Astrocyte of the cerebellum (primary cell): ENCODE data around the gene LOXHD1.

Experiments used
- DNase-seq: peaks from one replicate; pipeline ENCODE4 v3.0.0-alpha.2; 2011; ENCODE audit warnings: low read depth
- H3K4me3 ChIP-seq: 2 replicates; pipeline ENCODE4 v1.5.1; 2011; ENCODE audit warnings: mild to moderate bottlenecking, low read depth, low read length, moderate library complexity
- in situ Hi-C: cut with HindIII; loops from 2 replicates; pipeline ENCODE4 v1.10.0; 2017; ENCODE audit warnings: low sequenced_read_pairs
- TF ChIP-seq, protein P1 (sequence below): IDR thresholded peaks from 2 replicates; pipeline ENCODE4 v1.5.1; 2012; ENCODE audit warnings: low read length, low read depth, moderate library complexity, mild to moderate bottlenecking; ENCODE audit errors: missing control alignments

LOXHD1 gene

GRCh38 chr18:46630160-46630559 lies 26.9 kb downstream of the LOXHD1 start:
- TF ChIP-seq, protein P1, sequence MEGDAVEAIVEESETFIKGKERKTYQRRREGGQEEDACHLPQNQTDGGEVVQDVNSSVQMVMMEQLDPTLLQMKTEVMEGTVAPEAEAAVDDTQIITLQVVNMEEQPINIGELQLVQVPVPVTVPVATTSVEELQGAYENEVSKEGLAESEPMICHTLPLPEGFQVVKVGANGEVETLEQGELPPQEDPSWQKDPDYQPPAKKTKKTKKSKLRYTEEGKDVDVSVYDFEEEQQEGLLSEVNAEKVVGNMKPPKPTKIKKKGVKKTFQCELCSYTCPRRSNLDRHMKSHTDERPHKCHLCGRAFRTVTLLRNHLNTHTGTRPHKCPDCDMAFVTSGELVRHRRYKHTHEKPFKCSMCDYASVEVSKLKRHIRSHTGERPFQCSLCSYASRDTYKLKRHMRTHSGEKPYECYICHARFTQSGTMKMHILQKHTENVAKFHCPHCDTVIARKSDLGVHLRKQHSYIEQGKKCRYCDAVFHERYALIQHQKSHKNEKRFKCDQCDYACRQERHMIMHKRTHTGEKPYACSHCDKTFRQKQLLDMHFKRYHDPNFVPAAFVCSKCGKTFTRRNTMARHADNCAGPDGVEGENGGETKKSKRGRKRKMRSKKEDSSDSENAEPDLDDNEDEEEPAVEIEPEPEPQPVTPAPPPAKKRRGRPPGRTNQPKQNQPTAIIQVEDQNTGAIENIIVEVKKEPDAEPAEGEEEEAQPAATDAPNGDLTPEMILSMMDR = no peak
- in situ Hi-C loops = no loop called here
- H3K4me3 ChIP-seq = no peak overlapping the region
- DNase-seq = no peak

- TF ChIP-seq, protein P1 = no peak
- DNase-seq = no peak
- in situ Hi-C loops = no loop called here
- no peak overlapping the region for H3K4me3 ChIP-seq
These were observed 27.7 kb downstream of the LOXHD1 start for GRCh38 chr18:46629361-46629760.

GRCh38 chr18:46628206-46628605 lies 28.8 kb downstream of the LOXHD1 start:
- H3K4me3 ChIP-seq = no peak overlapping the region
- DNase-seq = no peak
- TF ChIP-seq, protein P1 = no peak
- in situ Hi-C loops = no loop called here

DNA sequence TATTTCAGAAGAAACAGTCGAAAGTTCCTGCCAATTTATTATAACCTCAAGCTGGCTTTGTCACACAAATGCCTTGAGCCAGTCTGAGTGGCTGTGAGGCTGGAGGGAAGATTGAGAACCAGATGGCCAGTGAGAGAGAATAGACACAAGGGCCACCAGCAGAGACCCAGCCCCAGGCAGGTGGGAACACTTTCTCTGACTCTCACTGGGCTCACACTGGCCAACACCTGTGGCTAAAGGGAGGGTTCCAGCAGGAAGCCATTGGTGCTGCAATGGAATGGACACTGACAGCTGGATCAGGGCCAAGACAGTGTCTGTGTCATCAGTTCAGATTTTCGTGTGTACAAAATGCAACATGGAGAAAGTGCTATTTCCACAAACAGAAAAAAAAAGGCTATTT lies 29.9 kb downstream of the LOXHD1 start:
- no peak overlapping the region for H3K4me3 ChIP-seq
- DNase-seq = no peak
- TF ChIP-seq, protein P1 = no peak
- in situ Hi-C loops = no loop called here

DNA sequence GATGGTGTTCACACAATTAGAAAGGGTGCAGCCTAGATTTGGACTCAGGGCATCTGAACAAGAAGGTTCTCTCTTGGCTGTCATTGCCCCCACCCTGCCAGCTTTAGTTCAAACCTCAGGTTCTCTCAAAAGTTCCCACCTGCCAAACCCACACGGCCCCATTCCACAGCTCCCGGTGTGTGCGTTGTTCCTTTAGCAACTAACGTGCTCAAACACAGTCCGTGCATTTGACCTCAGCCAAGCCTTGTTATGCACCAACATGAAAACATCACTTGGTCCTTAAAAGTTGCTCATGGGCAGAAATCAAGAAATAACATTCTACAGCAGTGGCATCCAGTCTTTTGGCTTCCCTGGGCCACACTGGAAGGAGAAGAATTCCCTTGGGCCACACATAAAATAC lies 32.0 kb downstream of the LOXHD1 start:
- DNase-seq = no peak
- no peak overlapping the region for H3K4me3 ChIP-seq
- TF ChIP-seq, protein P1 = no peak
- in situ Hi-C loops = no loop called here

GRCh38 chr18:46624127-46624526 lies 32.9 kb downstream of the LOXHD1 start:
- no peak overlapping the region for H3K4me3 ChIP-seq
- in situ Hi-C loops = no loop called here
- TF ChIP-seq, protein P1 = no peak
- no peak for DNase-seq

GRCh38 chr18:46623541-46623940 lies 33.5 kb downstream of the LOXHD1 start:
- TF ChIP-seq, protein P1 = no peak
- DNase-seq = no peak
- no peak overlapping the region for H3K4me3 ChIP-seq
- in situ Hi-C loops = no loop called here
